A673 (cell line): ENCODE results near the gene HDDC3. TPM values are rescaled to one million over a fixed set of nuclear protein-coding genes. Genes with fewer than 3 reads are reported as not detected.

Experiments
- BruUV-seq: library from RNA; stranded (reverse); fragments of 400-500 nt; replicated peaks from 2 replicates; lab custom pipeline; 2021; lab: Mats Ljungman, UMichigan
- CTCF ChIA-PET: fragments of 300-600 bp; sonication (Branson Sonifier 250); formaldehyde crosslinking; loops from one replicate; lab custom pipeline; 2022; ENCODE audit warnings: antibody characterized with exemption; lab: Charles Lee
- POLR2A ChIA-PET: fragments of 300-600 bp; sonication (Branson Sonifier 250); formaldehyde crosslinking; loops from one replicate; lab custom pipeline; 2022; ENCODE audit warnings: antibody characterized with exemption; ENCODE audit not compliant: low non-redundant PET; lab: Charles Lee
- DNase-seq: peaks from one replicate; pipeline ENCODE4 v3.0.0-alpha.2; 2015; ENCODE audit warnings: low spot score
- H3K27ac ChIP-seq: fragments of 200-600 bp; sonication (generic); 2 replicates; pipeline ENCODE4 v1.5.1; 2016; ENCODE audit warnings: mixed run types, low read depth, mild to moderate bottlenecking, mixed read lengths, antibody characterized with exemption, low read length; ENCODE audit not compliant: poor library complexity, severe bottlenecking
- H3K27me3 ChIP-seq: fragments of 200-600 bp; sonication (generic); replicated peaks from 2 replicates; pipeline ENCODE4 v1.6.1; 2017; ENCODE audit warnings: mixed run types, low read depth, mild to moderate bottlenecking, mixed read lengths, antibody characterized with exemption, low read length; ENCODE audit not compliant: insufficient read depth, poor library complexity
- H3K36me3 ChIP-seq: fragments of 200-600 bp; sonication (generic); 2 replicates; pipeline ENCODE4 v1.6.1; 2016; ENCODE audit warnings: mixed run types, mild to moderate bottlenecking, mixed read lengths, antibody characterized with exemption, low read length; ENCODE audit not compliant: insufficient read depth, poor library complexity, severe bottlenecking
- H3K4me1 ChIP-seq: fragments of 200-600 bp; sonication (generic); 2 replicates; pipeline ENCODE4 v1.6.1; 2017; ENCODE audit warnings: mixed run types, mild to moderate bottlenecking, mixed read lengths, antibody characterized with exemption, low read length; ENCODE audit not compliant: insufficient read depth, poor library complexity, severe bottlenecking
- H3K4me3 ChIP-seq: fragments of 200-600 bp; sonication (generic); 2 replicates; pipeline ENCODE4 v1.5.1; 2016; ENCODE audit warnings: low read depth, mixed run types, mild to moderate bottlenecking, mixed read lengths, low read length; ENCODE audit not compliant: poor library complexity, severe bottlenecking
- H3K9me3 ChIP-seq: fragments of 200-600 bp; sonication (generic); 2 replicates; pipeline ENCODE4 v1.6.1; 2016; ENCODE audit warnings: mixed run types, low read depth, mild to moderate bottlenecking, mixed read lengths, antibody characterized with exemption, low read length; ENCODE audit not compliant: poor library complexity, severe bottlenecking
- EZH2 ChIP-seq: fragments of 200-600 bp; sonication (generic); IDR thresholded peaks from 2 replicates; pipeline ENCODE4 v1.6.1; 2017; ENCODE audit warnings: borderline replicate concordance, low read depth, mild to moderate bottlenecking, mixed read lengths, antibody characterized with exemption, low read length; ENCODE audit not compliant: poor library complexity, severe bottlenecking
- intact Hi-C: fragments of 100-400 bp; cut with micrococcal nuclease; formaldehyde crosslinking; loops from one replicate; pipeline ENCODE4 v1.10.0; 2022; ENCODE audit not compliant: unreplicated experiment
- total RNA-seq: library from RNA; stranded (reverse); gene quantifications from 2 replicates; pipeline ENCODE4 v1.2.3, GENCODE V29; 2021
- TF ChIP-seq, protein P1 (sequence below): fragments of 300-800, 200-600 bp; sonication (generic); conservative IDR thresholded peaks from 2 replicates; pipeline ENCODE4 v1.5.1; 2017; ENCODE audit warnings: low read depth, mild to moderate bottlenecking, antibody characterized with exemption, low read length, moderate library complexity, mixed read lengths

HDDC3 gene
- total RNA-seq, 1 experiment from 2014 or later = 23.9 TPM

DNA sequence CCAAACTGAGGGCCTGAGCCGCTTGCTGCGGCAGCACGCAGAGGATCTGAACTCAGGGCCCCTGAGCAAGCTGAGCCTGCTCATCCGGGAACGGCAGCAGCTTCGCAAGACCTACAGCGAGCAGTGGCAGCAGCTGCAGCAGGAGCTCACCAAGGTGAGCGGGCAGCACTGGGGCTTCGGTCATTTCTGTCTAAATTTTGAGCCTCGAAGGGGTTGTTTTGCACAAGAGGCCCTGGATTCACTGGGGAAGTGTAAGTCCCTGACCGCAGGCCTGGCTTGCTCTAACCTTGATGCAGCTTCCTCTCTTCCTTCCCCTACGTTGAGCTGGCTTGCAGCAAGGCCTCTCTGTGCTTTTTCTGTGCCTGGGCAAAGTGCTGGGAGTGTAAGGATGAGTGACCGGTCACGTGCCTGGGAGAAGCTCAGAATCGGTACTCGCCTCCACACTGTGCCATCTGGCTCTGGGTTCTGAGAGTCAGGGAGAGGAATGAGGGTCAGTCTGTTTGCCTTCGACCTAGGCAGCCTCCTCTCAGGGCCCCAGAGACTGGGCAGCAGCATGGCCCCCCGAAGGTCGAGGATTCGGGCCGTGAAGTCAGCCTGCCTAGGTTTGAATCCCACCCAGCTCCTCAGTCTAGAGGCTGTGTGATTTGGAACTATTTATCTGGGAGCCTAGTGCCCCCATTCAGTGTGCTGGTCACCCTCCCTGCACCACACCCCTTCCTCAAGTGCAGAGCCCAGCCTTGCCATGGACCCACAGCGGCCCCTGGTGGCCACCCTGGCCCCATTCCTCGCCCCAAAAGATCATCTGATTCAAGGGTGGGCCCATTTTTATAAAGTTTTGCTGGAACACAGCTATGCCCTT lies 46.7 kb downstream of the HDDC3 start:
- no peak overlapping the region for H3K4me3 ChIP-seq
- no TSS peak for BruUV-seq
- intact Hi-C loops = loop anchor here (1.0 to 5.0 kb wide), 4 partner anchors 178 to 565 kb away; no protein-coding TSS in a partner anchor
- DNase-seq = peak; percentile 80
- no peak for TF ChIP-seq EZH2
- TF ChIP-seq, protein P1, sequence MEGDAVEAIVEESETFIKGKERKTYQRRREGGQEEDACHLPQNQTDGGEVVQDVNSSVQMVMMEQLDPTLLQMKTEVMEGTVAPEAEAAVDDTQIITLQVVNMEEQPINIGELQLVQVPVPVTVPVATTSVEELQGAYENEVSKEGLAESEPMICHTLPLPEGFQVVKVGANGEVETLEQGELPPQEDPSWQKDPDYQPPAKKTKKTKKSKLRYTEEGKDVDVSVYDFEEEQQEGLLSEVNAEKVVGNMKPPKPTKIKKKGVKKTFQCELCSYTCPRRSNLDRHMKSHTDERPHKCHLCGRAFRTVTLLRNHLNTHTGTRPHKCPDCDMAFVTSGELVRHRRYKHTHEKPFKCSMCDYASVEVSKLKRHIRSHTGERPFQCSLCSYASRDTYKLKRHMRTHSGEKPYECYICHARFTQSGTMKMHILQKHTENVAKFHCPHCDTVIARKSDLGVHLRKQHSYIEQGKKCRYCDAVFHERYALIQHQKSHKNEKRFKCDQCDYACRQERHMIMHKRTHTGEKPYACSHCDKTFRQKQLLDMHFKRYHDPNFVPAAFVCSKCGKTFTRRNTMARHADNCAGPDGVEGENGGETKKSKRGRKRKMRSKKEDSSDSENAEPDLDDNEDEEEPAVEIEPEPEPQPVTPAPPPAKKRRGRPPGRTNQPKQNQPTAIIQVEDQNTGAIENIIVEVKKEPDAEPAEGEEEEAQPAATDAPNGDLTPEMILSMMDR = peak; percentile 98
- CTCF ChIA-PET = interaction anchor here (0.5 to 2.5 kb wide), 10 partner anchors 10 to 968 kb away, joined by 3 to 17 read pairs (median 4); partner anchors contain the start of gene BLM
- no peaks in the 10 kb centered on the region for H3K4me1 ChIP-seq
- H3K36me3 ChIP-seq = peaks cover 11% of the 10 kb centered on the region
- H3K27ac ChIP-seq = no peak overlapping the region
- H3K9me3 ChIP-seq = no peaks in the 10 kb centered on the region
- no peaks in the 10 kb centered on the region for H3K27me3 ChIP-seq
- POLR2A ChIA-PET = no interaction called here

DNA sequence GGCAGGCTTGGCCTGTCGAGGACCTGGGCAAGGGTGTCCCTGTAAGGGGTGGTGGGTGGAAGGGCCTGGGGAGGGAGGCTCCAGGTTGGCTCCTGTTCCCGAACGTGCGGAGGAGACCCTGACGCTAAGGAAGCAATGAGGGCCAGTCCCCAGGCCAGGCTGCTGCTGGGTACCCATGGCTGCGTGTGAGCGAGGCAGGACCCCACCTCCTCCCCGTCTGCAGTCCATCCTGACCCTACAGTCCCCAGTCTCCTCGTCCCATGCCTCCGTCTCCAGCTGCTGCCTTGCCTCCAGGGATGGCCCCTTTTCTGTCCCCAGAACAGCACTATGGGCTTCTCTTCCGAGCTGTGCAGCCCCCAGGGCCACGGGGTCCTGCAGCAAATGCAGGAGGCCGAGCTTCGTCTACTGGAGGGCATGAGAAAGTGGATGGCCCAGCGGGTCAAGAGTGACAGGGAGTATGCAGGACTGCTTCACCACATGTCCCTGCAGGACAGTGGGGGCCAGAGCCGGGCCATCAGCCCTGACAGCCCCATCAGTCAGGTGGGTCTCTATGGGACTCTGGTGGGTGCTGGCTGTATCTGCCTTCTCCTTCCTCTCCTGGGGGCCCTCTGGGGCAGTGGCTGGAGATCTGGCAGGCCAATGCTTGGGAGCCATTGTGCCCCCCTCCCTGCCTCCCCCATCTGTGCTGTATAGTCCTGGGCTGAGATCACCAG lies 47.5 kb downstream of the HDDC3 start:
- ChIA-PET POLR2A (no interaction called here), CTCF (interaction anchor here (0.5 to 2.5 kb wide), 5 partner anchors 10 to 565 kb away, joined by 3 to 17 read pairs (median 3); no protein-coding TSS in a partner anchor)
- H3K4me1 ChIP-seq = no peaks in the 10 kb centered on the region
- intact Hi-C loops = loop anchor here (5.0 kb wide), 2 partner anchors 178 to 398 kb away; no protein-coding TSS in a partner anchor
- no peak overlapping the region for H3K4me3 ChIP-seq
- no peak overlapping the region for H3K27ac ChIP-seq
- no peaks in the 10 kb centered on the region for H3K27me3 ChIP-seq
- TF ChIP-seq, protein P1 = no peak
- TF ChIP-seq EZH2 = no peak
- H3K36me3 ChIP-seq = peaks cover 16% of the 10 kb centered on the region
- no TSS peak for BruUV-seq
- no peaks in the 10 kb centered on the region for H3K9me3 ChIP-seq
- no peak for DNase-seq

DNA sequence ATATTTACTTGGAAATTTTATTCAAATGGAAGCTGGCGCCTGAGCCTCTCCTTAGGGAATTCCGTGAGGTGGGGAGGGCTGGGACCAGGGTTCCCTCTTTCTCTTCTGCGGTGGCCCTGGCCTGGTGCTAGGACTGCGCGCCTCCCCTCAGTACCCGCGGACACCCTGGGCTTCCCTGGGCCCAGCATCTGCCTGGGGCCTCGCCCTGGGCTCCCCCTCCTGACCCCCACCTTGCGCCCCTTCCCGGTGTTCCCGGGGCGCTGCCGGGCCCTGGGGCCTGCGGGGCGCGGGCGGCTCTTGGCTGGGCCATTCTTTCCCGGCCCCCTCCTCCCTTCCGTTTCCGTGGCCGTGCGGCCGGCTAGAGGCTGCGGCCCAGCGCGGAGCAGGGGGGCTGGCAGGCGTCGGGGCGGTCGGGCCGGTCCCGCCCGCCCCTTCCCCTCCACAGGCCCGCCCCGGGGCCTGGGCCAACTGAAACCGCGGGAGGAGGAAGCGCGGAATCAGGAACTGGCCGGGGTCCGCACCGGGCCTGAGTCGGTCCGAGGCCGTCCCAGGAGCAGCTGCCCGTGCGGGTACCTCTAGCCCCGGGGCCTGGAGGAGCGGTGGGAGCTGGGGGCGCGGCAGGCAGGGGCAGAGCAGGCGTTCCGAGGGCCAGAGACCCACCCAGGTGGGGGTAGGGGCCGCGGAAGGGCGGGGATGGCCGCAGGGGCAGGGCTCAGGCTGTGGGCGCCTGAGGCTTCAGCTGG lies 48.2 kb downstream of the HDDC3 start, which contains the start of gene FES:
Gene FES, plus strand, starts transcription at position 529 of the 743 bp plus-strand sequence. CDS start 542 bp downstream, outside the sequence.
- H3K27ac ChIP-seq = peak within 1 kb of the TSS; percentile 42
- no peak for DNase-seq
- no TSS peak for BruUV-seq
- peaks cover 21% of the 10 kb centered on the region for H3K36me3 ChIP-seq
- TF ChIP-seq, protein P1 = no peak
- TF ChIP-seq EZH2 = no peak
- no peaks in the 10 kb centered on the region for H3K27me3 ChIP-seq
- ChIA-PET POLR2A (no interaction called here), CTCF (interaction anchor here (0.5 to 0.6 kb wide), 2 partner anchors 236 to 281 kb away, joined by 3 read pairs; no protein-coding TSS in a partner anchor)
- no peaks in the 10 kb centered on the region for H3K9me3 ChIP-seq
- H3K4me1 ChIP-seq = no peaks in the 10 kb centered on the region
- intact Hi-C loops = no loop called here
- H3K4me3 ChIP-seq = no peak within 1 kb of the TSS
